Activated CD8-positive, alpha-beta T cell treated with anti-CD3 and anti-CD28 coated beads for 36 hours (primary cell): Measurements from ENCODE around the gene ARMH4. TPM values are rescaled to one million over a fixed set of nuclear protein-coding genes. Genes with fewer than 3 reads are reported as not detected.

ENCODE experiments used
- ATAC-seq: fragments of 200-7000 bp; cut with Tn5 transposase; one replicate; pipeline ENCODE4 v1.10.0; 2021; ENCODE audit warnings: mild to moderate bottlenecking, moderate library complexity
- CTCF ChIA-PET: fragments of 350-600 bp; sonication (Branson Sonifier 250); formaldehyde crosslinking; loops from one replicate; lab custom pipeline; 2021; ENCODE audit warnings: antibody characterized with exemption; lab: Charles Lee
- POLR2A ChIA-PET: fragments of 350-600 bp; sonication (Branson Sonifier 250); formaldehyde crosslinking; loops from one replicate; lab custom pipeline; 2021; ENCODE audit warnings: antibody characterized with exemption; lab: Charles Lee
- DNase-seq: peaks from one replicate; pipeline ENCODE4 v3.0.0-alpha.2; 2020
- H3K27ac Mint-ChIP-seq: one replicate; pipeline ENCODE4 v1.8.0; 2021; ENCODE audit warnings: mild to moderate bottlenecking, mixed read lengths
- H3K27me3 Mint-ChIP-seq: one replicate; pipeline ENCODE4 v1.8.0; 2021; ENCODE audit warnings: mixed read lengths
- H3K36me3 Mint-ChIP-seq: one replicate; pipeline ENCODE4 v1.8.0; 2021; ENCODE audit warnings: low read depth, mixed read lengths
- H3K4me1 Mint-ChIP-seq: one replicate; pipeline ENCODE4 v1.8.0; 2021; ENCODE audit warnings: low read depth, mixed read lengths
- H3K4me3 Mint-ChIP-seq: one replicate; pipeline ENCODE4 v1.8.0; 2021; ENCODE audit warnings: mild to moderate bottlenecking, moderate library complexity, mixed read lengths
- H3K9me3 Mint-ChIP-seq: one replicate; pipeline ENCODE4 v1.8.0; 2021; ENCODE audit warnings: mixed read lengths
- intact Hi-C: fragments of 100-400 bp; cut with micrococcal nuclease; formaldehyde crosslinking; loops from one replicate; pipeline ENCODE4 v1.10.0; 2022
- total RNA-seq, 2 experiments: library from RNA; stranded (reverse); gene quantifications; one replicate each; pipeline ENCODE4 v1.2.3, GENCODE V29; 2021
- TF ChIP-seq, protein P1 (sequence below): fragments of 200-600 bp; IDR thresholded peaks from one replicate; pipeline ENCODE4 v1.8.0; 2022; ENCODE audit warnings: antibody characterized with exemption, mild to moderate bottlenecking

The ARMH4 gene
- total RNA-seq, 2 experiments from 2014 or later, result not detected

DNA sequence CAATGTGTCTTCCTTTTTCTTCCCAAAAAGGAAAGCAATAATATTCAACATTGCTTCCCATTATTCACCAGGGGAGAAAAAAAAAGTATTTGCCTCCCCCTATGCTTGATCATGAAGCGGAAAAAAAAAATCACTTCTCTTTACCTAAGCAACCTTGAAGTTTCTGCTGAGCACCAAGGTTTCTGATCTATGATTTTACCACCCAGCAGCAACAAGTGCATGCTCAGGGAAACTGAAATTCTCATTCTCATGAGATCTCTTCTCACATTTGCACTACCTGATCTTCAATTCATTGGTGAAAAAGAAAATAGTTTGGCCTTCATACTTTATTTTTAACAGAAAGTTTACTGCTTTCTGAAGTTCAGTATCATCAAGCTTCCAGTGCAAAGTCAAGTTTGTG lies 125.8 kb downstream of the ARMH4 start:
- intact Hi-C loops, result no loop called here
- Mint-ChIP-seq H3K36me3 (no peaks in the 10 kb centered on the region), H3K9me3 (no peaks in the 10 kb centered on the region), H3K27me3 (peaks cover 4% of the 10 kb centered on the region), H3K4me3 (no peak overlapping the region), H3K4me1 (no peaks in the 10 kb centered on the region), H3K27ac (no peak overlapping the region)
- ChIA-PET CTCF (no interaction called here), POLR2A (no interaction called here)
- TF ChIP-seq, protein P1, sequence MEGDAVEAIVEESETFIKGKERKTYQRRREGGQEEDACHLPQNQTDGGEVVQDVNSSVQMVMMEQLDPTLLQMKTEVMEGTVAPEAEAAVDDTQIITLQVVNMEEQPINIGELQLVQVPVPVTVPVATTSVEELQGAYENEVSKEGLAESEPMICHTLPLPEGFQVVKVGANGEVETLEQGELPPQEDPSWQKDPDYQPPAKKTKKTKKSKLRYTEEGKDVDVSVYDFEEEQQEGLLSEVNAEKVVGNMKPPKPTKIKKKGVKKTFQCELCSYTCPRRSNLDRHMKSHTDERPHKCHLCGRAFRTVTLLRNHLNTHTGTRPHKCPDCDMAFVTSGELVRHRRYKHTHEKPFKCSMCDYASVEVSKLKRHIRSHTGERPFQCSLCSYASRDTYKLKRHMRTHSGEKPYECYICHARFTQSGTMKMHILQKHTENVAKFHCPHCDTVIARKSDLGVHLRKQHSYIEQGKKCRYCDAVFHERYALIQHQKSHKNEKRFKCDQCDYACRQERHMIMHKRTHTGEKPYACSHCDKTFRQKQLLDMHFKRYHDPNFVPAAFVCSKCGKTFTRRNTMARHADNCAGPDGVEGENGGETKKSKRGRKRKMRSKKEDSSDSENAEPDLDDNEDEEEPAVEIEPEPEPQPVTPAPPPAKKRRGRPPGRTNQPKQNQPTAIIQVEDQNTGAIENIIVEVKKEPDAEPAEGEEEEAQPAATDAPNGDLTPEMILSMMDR, result no peak
- no peak for ATAC-seq
- no peak for DNase-seq

GRCh38 chr14:58014778-58015177 lies 137.2 kb downstream of the ARMH4 start:
- no peaks in the 10 kb centered on the region for H3K36me3 Mint-ChIP-seq
- POLR2A ChIA-PET, result no interaction called here
- H3K4me1 Mint-ChIP-seq, result no peaks in the 10 kb centered on the region
- no peaks in the 10 kb centered on the region for H3K9me3 Mint-ChIP-seq
- CTCF ChIA-PET, result no interaction called here
- TF ChIP-seq, protein P1, result no peak
- H3K27ac Mint-ChIP-seq, result no peak overlapping the region
- no peak for DNase-seq
- H3K27me3 Mint-ChIP-seq, result no peaks in the 10 kb centered on the region
- intact Hi-C loops, result no loop called here
- ATAC-seq, result no peak
- no peak overlapping the region for H3K4me3 Mint-ChIP-seq

GRCh38 chr14:58002618-58003017 lies 149.4 kb downstream of the ARMH4 start:
- H3K9me3 Mint-ChIP-seq, result no peaks in the 10 kb centered on the region
- H3K27me3 Mint-ChIP-seq, result peaks cover 6% of the 10 kb centered on the region
- ChIA-PET CTCF (no interaction called here), POLR2A (no interaction called here)
- H3K4me3 Mint-ChIP-seq, result no peak overlapping the region
- no peak overlapping the region for H3K27ac Mint-ChIP-seq
- TF ChIP-seq, protein P1, result no peak
- no peaks in the 10 kb centered on the region for H3K36me3 Mint-ChIP-seq
- H3K4me1 Mint-ChIP-seq, result no peaks in the 10 kb centered on the region
- ATAC-seq (no peak), DNase-seq (no peak)
- intact Hi-C loops, result no loop called here

DNA sequence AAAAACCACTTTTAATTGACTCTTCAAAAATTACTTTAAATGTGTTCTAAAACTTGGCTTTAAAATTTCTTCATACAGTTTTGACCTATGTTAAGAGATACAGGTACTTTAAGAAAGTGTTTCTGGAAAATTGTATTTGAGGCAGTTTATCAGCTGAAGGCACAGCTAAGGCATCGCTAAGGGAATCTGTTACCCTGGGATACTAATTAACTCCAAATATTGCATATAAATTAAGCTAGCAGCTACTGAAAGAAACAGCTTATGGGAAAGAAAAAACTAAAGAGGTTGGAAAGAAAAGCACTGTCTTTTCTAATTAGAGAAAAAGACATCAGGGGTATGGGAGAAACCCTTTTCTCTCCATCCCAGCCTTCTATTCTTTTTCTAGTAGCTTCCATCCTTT lies 152.0 kb downstream of the ARMH4 start:
- Mint-ChIP-seq H3K36me3 (no peaks in the 10 kb centered on the region), H3K27me3 (peaks cover 6% of the 10 kb centered on the region)
- CTCF ChIA-PET, result no interaction called here

DNA sequence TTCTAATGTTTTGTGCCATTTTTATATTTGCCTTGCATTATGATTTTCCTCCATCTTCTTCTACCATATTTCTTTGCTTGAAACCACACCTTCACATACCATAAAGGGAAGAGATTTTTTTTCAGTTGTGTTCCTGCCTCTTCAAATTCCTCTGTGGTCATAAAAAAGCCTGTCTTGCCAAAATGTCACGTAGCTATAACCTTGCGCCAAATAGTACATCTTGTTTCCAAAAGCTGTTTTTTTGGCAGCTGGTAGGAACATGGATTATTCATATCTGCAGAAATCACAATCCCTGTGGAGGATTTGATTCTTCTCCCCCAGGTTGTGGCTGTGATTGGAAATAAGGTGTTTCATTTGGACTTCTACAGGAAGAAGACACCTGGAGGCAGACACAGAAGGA lies 152.5 kb downstream of the ARMH4 start:
- H3K27ac Mint-ChIP-seq, result no peak overlapping the region
- peaks cover 6% of the 10 kb centered on the region for H3K27me3 Mint-ChIP-seq
- no peaks in the 10 kb centered on the region for H3K4me1 Mint-ChIP-seq
- H3K4me3 Mint-ChIP-seq, result no peak overlapping the region
- intact Hi-C loops, result no loop called here
- ATAC-seq (no peak), DNase-seq (no peak)
- ChIA-PET CTCF (no interaction called here), POLR2A (no interaction called here)
- TF ChIP-seq, protein P1, result no peak
- H3K36me3 Mint-ChIP-seq, result no peaks in the 10 kb centered on the region
- no peaks in the 10 kb centered on the region for H3K9me3 Mint-ChIP-seq

More for the DNA sequence above, 152.0 kb downstream of the ARMH4 start:
- no peaks in the 10 kb centered on the region for H3K9me3 Mint-ChIP-seq
- no peaks in the 10 kb centered on the region for H3K4me1 Mint-ChIP-seq
- H3K4me3 Mint-ChIP-seq, result no peak overlapping the region
- intact Hi-C loops, result no loop called here
- TF ChIP-seq, protein P1, result no peak
- DNase-seq (no peak), ATAC-seq (no peak)
- no peak overlapping the region for H3K27ac Mint-ChIP-seq
- POLR2A ChIA-PET, result no interaction called here
